ENCODE results near the gene FBXL15.

The FBXL15 gene

GRCh38 chr10:102420714-102421506 is at the start of gene FBXL15:
Gene FBXL15, plus strand, starts transcription at chr10:102420836. Its CDS starts 294 bp downstream, at chr10:102421130.
- peak; percentile 90 for DNase-seq (ENCODE audit: low read depth)

GRCh38 chr10:102371295-102371694 is 49.3 kb upstream of the FBXL15 start:
- DNase-seq (ENCODE audit: low read depth): no peak

GRCh38 chr10:102375250-102375649 is 45.4 kb upstream of the FBXL15 start:
- DNase-seq (ENCODE audit: low read depth): no peak

- no peak for DNase-seq (ENCODE audit: low read depth)
Observed at GRCh38 chr10:102375867-102376266, 44.8 kb upstream of the FBXL15 start.

- no peak for DNase-seq (ENCODE audit: low read depth)
Observed at GRCh38 chr10:102376901-102377300, 43.7 kb upstream of the FBXL15 start.

GRCh38 chr10:102379383-102379782 is 41.3 kb upstream of the FBXL15 start:
- DNase-seq (ENCODE audit: low read depth): no peak

GRCh38 chr10:102381983-102382382 is 38.7 kb upstream of the FBXL15 start:
- DNase-seq (ENCODE audit: low read depth): no peak

GRCh38 chr10:102382871-102383270 is 37.8 kb upstream of the FBXL15 start:
- DNase-seq (ENCODE audit: low read depth): no peak

- no peak for DNase-seq (ENCODE audit: low read depth)
Observed at GRCh38 chr10:102384053-102384452, 36.6 kb upstream of the FBXL15 start.

- no peak for DNase-seq (ENCODE audit: low read depth)
Observed at GRCh38 chr10:102384606-102385429, 35.8 kb upstream of the FBXL15 start.

GRCh38 chr10:102389894-102390293 is 30.7 kb upstream of the FBXL15 start:
- DNase-seq (ENCODE audit: low read depth): no peak

- DNase-seq (ENCODE audit: low read depth): no peak
Observed at GRCh38 chr10:102392306-102392705, 28.3 kb upstream of the FBXL15 start.

- no peak for DNase-seq (ENCODE audit: low read depth)
Observed at GRCh38 chr10:102393411-102394078, 27.1 kb upstream of the FBXL15 start.

- peak; percentile 59 for DNase-seq (ENCODE audit: low read depth)
Observed at GRCh38 chr10:102394079-102394800, 26.4 kb upstream of the FBXL15 start.

GRCh38 chr10:102394801-102395399 is 25.7 kb upstream of the FBXL15 start:
- DNase-seq (ENCODE audit: low read depth): no peak

- DNase-seq (ENCODE audit: low read depth): no peak
Observed at GRCh38 chr10:102395400-102396316, 25.0 kb upstream of the FBXL15 start, which contains the start of gene NFKB2. Gene NFKB2, plus strand, starts transcription at chr10:102395705. Its CDS starts 255 bp downstream, at chr10:102395960.

- DNase-seq (ENCODE audit: low read depth): no peak
Observed at GRCh38 chr10:102396317-102396650, 24.4 kb upstream of the FBXL15 start.

- no peak for DNase-seq (ENCODE audit: low read depth)
Observed at GRCh38 chr10:102396730-102397151, 23.9 kb upstream of the FBXL15 start.

GRCh38 chr10:102397222-102398171 is 23.1 kb upstream of the FBXL15 start:
- DNase-seq (ENCODE audit: low read depth): no peak

All from GM04503 (cell line).